Smooth muscle cell of the brain vasculature (primary cell): ENCODE data around the gene EPHA5.
"Not testable (repeated sequence)": the region's sequence is repeated elsewhere in the genome, so short reads cannot be mapped to it uniquely, and the experiment has no call there.

Source experiments
- DNase-seq: peaks from one replicate; pipeline ENCODE4 v3.0.0-alpha.2; 2012; ENCODE audit warnings: low read depth, low spot score

EPHA5 gene

DNA sequence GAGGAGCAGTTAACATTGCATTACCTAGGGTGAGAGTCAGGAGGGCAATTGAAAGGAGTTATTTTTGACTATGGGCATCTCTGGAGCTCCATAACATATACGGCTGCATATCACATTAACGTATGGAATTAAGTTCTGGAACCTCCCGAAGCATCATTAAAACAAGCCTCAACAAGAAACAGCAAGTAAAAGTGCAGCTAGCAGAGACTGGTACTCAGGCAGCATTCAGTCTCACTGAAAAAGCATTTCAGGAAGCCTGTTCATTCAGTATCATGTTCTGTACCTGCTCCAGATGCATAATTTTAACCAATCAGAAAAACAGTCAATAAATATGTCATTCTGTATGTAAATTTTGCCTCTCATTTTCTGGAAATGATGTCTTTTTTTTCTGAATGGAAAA lies 299.6 kb downstream of the EPHA5 start:
- DNase-seq = no peak

DNA sequence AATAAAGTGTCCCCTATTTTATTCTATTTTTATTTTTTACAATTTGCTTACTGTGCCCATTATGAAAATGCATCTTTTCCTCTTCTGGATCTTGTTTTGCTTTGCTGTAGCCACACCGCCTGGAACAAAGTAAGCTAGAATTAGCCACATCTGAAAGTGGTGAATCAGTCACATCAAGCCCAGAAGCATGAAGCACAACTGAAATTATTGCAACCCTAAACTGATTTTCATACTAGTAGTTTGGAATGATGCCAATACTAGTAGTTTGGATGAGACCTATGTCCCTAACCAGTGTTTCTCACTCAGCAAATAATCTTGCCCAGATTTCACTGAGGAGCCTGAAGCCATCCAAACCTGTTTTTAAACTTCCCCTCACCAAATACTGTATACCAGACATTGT lies 303.0 kb downstream of the EPHA5 start:
- DNase-seq = no peak

- DNase-seq = no peak
Observed at GRCh38 chr4:65358914-65359313, 311.4 kb downstream of the EPHA5 start.

- no peak for DNase-seq
Observed at GRCh38 chr4:65353098-65353497, 317.2 kb downstream of the EPHA5 start.

- DNase-seq = no peak
Observed at GRCh38 chr4:65344278-65344825, 325.9 kb downstream of the EPHA5 start.

GRCh38 chr4:65343342-65343741 lies 326.9 kb downstream of the EPHA5 start:
- DNase-seq = no peak

DNA sequence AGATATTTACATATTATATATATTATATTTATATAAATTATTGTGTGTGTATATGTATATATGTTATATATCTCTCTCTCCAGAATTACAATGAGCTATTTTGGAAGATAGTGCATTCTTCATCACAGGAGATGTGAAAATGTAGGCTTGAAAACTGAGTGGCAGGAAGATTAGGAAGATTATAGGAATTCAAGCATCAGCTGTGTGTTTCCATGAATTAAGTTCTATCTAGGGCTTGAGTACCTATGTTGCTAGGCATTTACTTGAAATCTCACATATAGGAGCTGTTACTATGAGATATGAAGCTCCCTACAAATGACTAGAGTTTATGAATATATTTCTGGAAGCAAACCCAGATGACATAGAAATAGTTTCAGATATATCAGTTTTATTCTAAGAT lies 328.7 kb downstream of the EPHA5 start:
- no peak for DNase-seq

DNA sequence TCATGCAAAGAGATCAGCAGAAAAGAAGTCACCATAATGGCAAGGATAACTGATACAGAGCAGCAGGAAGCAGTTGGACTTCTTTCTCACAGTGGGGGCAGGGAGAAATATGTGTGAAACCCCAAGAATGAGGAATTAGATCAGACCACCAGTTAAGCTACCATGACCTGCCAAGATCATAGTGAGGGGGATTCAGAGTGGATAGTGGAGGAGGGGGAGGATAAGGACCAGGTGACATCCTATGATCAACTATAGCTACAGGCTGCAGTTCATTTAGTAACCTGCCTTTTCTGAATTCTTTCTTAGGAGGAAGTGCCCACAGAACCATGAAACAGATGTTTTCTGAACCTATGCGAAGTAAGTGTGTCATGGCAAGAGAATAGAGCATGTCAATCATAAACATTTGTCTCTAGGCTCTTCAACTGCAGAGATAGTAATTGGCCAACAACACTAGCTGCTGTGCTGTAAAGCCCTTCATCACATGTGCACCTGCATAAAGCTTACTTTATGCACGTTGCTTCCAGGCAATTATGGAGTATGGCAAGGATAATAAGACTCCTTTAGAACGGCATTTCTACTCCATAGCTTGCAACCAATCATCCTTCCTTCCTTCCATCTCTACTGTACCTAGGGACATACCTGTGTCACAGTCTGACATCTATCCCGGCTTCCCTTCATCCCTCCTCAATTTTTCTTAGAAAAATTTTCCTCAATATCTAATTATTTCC lies 329.7 kb downstream of the EPHA5 start:
- no peak for DNase-seq

DNA sequence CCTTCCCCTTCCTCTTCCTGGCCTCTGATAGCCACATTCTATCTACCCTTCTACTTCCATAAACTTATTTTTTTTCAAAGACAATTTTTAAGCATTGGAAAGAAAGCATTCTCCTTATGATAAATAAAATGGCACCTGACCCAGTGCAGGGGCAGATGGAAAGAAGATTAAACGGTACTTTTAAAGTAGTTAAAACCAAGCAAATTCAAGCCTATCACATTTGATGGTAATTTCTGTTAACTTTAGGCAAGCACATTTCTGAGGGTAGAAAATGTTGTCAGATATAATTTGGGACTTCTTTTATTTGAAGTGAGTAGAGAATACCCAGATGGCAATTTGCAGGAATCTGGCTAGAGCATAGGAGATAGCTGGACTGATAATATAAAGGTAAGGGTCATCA lies 332.9 kb downstream of the EPHA5 start:
- DNase-seq = no peak

- DNase-seq = no peak
Observed at GRCh38 chr4:65336465-65336864, 333.8 kb downstream of the EPHA5 start.

DNA sequence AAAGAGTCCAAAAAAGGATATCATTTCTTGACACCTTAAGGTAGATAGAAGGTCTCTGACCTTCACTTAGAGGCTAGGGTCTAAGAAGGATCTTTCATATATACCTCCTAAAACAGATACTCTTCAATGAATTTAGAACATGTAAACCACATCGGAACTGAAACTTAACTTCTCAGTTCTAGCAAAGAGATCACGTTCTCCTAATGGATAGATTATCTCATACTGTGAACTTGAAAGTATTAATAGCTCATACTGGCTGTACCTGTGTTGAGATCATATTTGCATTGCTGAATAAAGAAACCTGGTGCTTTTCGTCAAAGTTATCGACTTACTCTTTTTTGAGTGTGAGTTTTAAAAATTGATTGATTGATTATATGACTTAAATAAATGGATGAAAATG lies 353.8 kb downstream of the EPHA5 start:
- no peak for DNase-seq

DNA sequence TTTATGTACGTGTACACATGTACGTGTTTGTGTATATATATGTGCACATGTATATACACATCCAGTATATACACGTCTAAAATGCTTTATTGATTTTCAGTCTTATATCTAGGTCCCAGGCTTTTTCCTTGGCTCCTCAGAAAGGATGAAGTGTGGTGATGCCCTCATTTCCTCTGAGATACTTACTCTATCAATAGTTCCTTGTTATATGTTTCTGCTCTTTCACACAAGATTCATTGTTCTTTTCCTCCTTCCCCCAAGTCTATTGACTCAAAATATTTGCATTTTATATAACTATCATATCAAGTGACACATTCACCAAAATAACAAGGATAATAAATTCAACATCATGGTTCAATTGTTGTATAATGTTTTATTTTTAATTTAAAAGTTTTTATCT lies 359.2 kb downstream of the EPHA5 start:
- DNase-seq = no peak

DNA sequence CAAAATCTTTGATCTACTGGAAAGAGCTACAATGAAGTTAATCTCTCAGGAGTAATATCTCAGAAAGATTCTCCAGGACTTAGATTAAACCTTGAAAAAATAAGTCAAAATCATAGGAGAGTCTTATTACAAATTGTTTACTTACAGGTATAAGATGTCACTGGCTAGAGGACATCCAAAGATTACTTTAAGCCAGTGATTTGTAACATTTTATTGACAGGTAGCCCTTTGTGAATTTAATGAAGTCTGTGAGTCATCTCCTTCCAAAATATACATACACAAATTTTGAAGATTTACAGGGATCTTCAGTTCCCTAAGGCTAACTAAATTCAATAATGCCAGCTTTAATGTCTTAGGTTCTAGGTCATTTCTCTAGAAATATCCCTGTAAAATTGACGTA lies 359.7 kb downstream of the EPHA5 start:
- no peak for DNase-seq

DNA sequence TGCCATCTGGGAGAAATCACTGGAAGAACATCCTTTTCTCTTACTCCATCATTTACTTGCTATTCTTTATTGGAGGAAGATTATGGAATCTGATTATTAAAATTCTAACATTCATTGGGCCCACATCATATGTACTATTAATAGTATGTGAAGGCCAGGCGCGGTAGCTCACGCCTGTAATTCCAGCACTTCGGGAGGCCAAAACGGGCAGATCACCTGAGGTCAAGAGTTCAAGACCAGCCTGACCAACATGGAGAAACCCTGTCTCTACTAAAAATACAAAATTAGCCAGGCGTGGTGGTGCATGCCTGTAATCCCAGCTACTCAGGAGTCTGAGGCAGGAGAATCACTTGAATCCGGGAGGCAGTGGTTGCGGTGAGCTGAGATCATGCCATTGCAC lies 361.7 kb downstream of the EPHA5 start:
- not testable (repeated sequence) for DNase-seq

DNA sequence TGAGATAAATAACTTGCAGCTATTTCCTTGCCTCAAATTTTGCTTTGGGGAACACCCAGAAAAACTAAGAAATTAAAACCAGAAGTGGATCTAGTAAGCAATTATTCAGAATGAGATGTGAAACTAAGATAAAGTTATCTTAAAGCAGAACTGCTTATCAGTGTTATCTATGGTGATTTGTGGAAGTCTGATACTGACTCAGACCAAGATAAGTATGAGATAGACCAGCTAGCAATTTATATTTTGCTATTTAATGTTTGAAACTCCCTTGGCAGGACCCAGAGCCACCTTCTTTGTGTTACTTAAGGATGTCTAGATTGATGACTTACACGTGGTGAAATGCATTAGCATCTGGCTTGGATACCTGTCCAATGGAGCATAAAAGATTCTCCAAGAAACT lies 368.1 kb downstream of the EPHA5 start:
- DNase-seq = no peak

GRCh38 chr4:65296246-65296645 lies 374.0 kb downstream of the EPHA5 start:
- DNase-seq = no peak

DNA sequence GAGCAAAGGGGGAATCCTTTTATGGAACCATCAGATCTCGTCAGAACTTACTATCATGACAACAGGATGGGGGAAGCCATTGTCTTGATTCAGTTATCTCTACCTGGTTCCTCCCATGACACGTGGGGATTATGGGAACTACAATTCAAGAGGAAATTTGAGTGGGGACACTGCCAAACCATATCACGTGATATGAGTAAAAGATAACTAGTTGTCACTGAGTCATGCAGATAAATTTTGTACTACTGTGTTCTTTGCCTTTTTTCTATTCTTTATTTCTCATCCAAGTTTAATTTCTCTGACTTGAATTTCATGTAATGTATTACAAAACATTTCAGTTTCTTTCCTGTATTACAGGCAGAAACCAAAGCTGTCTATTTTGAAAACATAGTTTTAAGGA lies 383.2 kb downstream of the EPHA5 start:
- DNase-seq = no peak
